HepG2 (cell line): ENCODE measurements around the gene FAM83C. TPM values are rescaled to one million over a fixed set of nuclear protein-coding genes. Genes with fewer than 3 reads are reported as not detected.

Experiments
- AGO2 ChIP-seq: fragments of 200-400 bp; formaldehyde crosslinking; optimal IDR thresholded peaks from 2 replicates; pipeline ENCODE3; 2017; ENCODE audit warnings: mild to moderate bottlenecking, low read depth, low read length, moderate library complexity
- ATF1 ChIP-seq: IDR thresholded peaks from 2 replicates; pipeline ENCODE4 v1.6.1; 2016; ENCODE audit warnings: mild to moderate bottlenecking, control low read depth
- EZH2 ChIP-seq: conservative IDR thresholded peaks from 2 replicates; pipeline ENCODE4 v1.6.1; 2012; ENCODE audit warnings: mild to moderate bottlenecking, low read depth, low read length, moderate library complexity
- FOXA1 ChIP-seq, 2 experiments: fragments of 450-650 bp in 1 of 2; sonication (generic) in 1 of 2; formaldehyde crosslinking in 1 of 2; IDR thresholded peaks; 2 replicates each; pipeline versions ENCODE4 v1.4.0 to v1.6.1; 2016 to 2020; ENCODE audit warnings: missing genetic modification reagents in 1 of 2
- HDAC1 ChIP-seq: sonication (generic); formaldehyde crosslinking; IDR thresholded peaks from 2 replicates; pipeline ENCODE4 v1.5.1; 2020; ENCODE audit warnings: mild to moderate bottlenecking, missing genetic modification reagents
- HNF4A ChIP-seq: sonication (generic); formaldehyde crosslinking; IDR thresholded peaks from 2 replicates; pipeline ENCODE4 v1.4.0; 2020; ENCODE audit warnings: missing genetic modification reagents
- HOXA9 ChIP-seq: sonication (generic); formaldehyde crosslinking; IDR thresholded peaks from 2 replicates; pipeline ENCODE4 v1.8.1; 2022; ENCODE audit warnings: missing genetic modification reagents, mild to moderate bottlenecking, moderate library complexity, borderline replicate concordance
- NFE2L2 ChIP-seq: fragments of 150-350 bp; IDR thresholded peaks from 2 replicates; pipeline ENCODE4 v1.6.1; 2014; ENCODE audit warnings: low read length
- PLRG1 ChIP-seq: fragments of 450-650 bp; conservative IDR thresholded peaks from 2 replicates; pipeline ENCODE4 v1.6.1; 2016
- SALL2 ChIP-seq: sonication (generic); formaldehyde crosslinking; IDR thresholded peaks from 2 replicates; pipeline ENCODE4 v1.8.1; 2023; ENCODE audit warnings: mild to moderate bottlenecking, missing genetic modification reagents, inconsistent platforms
- SMAD3 ChIP-seq: sonication (generic); formaldehyde crosslinking; IDR thresholded peaks from 2 replicates; pipeline ENCODE4 v1.4.0; 2020; ENCODE audit warnings: missing genetic modification reagents
- SRF ChIP-seq: IDR thresholded peaks from 2 replicates; pipeline ENCODE4 v1.6.1; 2011; ENCODE audit warnings: mild to moderate bottlenecking, low read depth, low read length, moderate library complexity
- STAG1 ChIP-seq: sonication (generic); formaldehyde crosslinking; IDR thresholded peaks from 2 replicates; pipeline ENCODE4 v1.4.0; 2020; ENCODE audit warnings: missing genetic modification reagents
- TBX3 ChIP-seq: fragments of 450-650 bp; IDR thresholded peaks from 2 replicates; pipeline ENCODE4 v1.6.1; 2017; ENCODE audit warnings: antibody characterized with exemption, mild to moderate bottlenecking, inconsistent platforms, borderline replicate concordance
- ZBTB40 ChIP-seq, 2 experiments: fragments of 450-650 bp in 1 of 2; sonication (generic) in 1 of 2; formaldehyde crosslinking in 1 of 2; IDR thresholded peaks; 2 replicates each; pipeline versions ENCODE4 v1.6.1 to v1.8.0; 2016 to 2022; ENCODE audit warnings: antibody characterized with exemption in 1 of 2, mild to moderate bottlenecking in 1 of 2, missing genetic modification reagents in 1 of 2
- ZNF382 ChIP-seq: sonication (generic); formaldehyde crosslinking; IDR thresholded peaks from 2 replicates; pipeline ENCODE4 v1.5.0; 2020; ENCODE audit warnings: missing genetic modification reagents, mild to moderate bottlenecking, borderline replicate concordance
- ZNF501 ChIP-seq: sonication (generic); formaldehyde crosslinking; IDR thresholded peaks from 2 replicates; pipeline ENCODE4 v1.5.1; 2020; ENCODE audit warnings: mild to moderate bottlenecking, moderate library complexity, missing genetic modification reagents
- ZNF678 ChIP-seq: sonication (generic); formaldehyde crosslinking; IDR thresholded peaks from 2 replicates; pipeline ENCODE4 v1.4.0; 2020; ENCODE audit warnings: mild to moderate bottlenecking, missing genetic modification reagents
- ZNF770 ChIP-seq: sonication (generic); formaldehyde crosslinking; IDR thresholded peaks from 2 replicates; pipeline ENCODE4 v1.5.0; 2020; ENCODE audit warnings: mild to moderate bottlenecking, missing genetic modification reagents
- polyA plus RNA-seq, 8 experiments: library from polyadenylated mRNA; depleted of rRNA in 3 of 8; stranded (reverse) in 7 of 8; unstranded in 1 of 8; fragments of >200 nt; fragmentation: Illumina TruSeq in 4 of 8; extraction: Trizol in 4 of 8; gene quantifications; 2 replicates each; pipeline versions ENCODE4 v1.2.1 to v1.2.3, GENCODE V29; 2011 to 2016; ENCODE audit warnings: low read depth in 4 of 8, missing spikeins in 1 of 8, mixed read lengths in 1 of 8; ENCODE audit not compliant: insufficient read depth in 1 of 8
- total RNA-seq, 5 experiments: library from RNA; depleted of rRNA; stranded (reverse); fragments of >200 nt; fragmentation: Illumina TruSeq; extraction: Trizol; gene quantifications; 2 replicates each; pipeline ENCODE4 v1.2.3, GENCODE V29; 2016; ENCODE audit warnings: low read depth in 1 of 5

The FAM83C gene
- total and polyA plus RNA-seq, 2 of the 13 experiments (the other 11 are each of a cell fraction or from before 2014, with no cell fraction given): 0.04 TPM; not detected in 1

GRCh38 chr20:35284267-35284991 lies 7.8 kb downstream of the FAM83C start, which contains the start of gene EIF6 (continued):
- TF ChIP-seq HOXA9 (CRISPR knock-in tag) (peak; percentile 79; the same call in 1 of the 2 replicates), AGO2 (peak; percentile 97), ZNF382 (no peak), TBX3 (peak; percentile 42; the same call in 1 of the 2 replicates), ZBTB40 (IDR thresholded peaks at IDR 0.05) (peak; percentile 51; the same call in 1 of the 2 replicates), ZBTB40 (CRISPR knock-in tag; IDR thresholded peaks at IDR 0.05) (peak; percentile 52; the same call in 1 of the 2 replicates), ZNF770 (CRISPR knock-in tag) (peak; percentile 72), STAG1 (CRISPR knock-in tag) (0 out of 2 replicates have a peak, but pooled peaks have one; percentile 9), NFE2L2 (no peak), PLRG1 (no peak), FOXA1 (IDR thresholded peaks at IDR 0.05) (no peak), FOXA1 (CRISPR knock-in tag; IDR thresholded peaks at IDR 0.05) (no peak; the same call in 1 of the 2 replicates), SALL2 (CRISPR knock-in tag) (peak; percentile 78), ATF1 (CRISPR knock-in tag) (no peak), HDAC1 (CRISPR knock-in tag) (peak; percentile 96), EZH2 (no peak), ZNF501 (CRISPR knock-in tag) (peak; percentile 91), SRF (peak; percentile 96), HNF4A (CRISPR knock-in tag) (peak; percentile 92), SMAD3 (CRISPR knock-in tag) (peak; percentile 29; the same call in 1 of the 2 replicates), ZNF678 (CRISPR knock-in tag) (peak; percentile 94; the same call in 1 of the 2 replicates)
